Islet precursor cell (in vitro differentiated cells): Measurements from ENCODE around the gene RABGEF1.

Source experiments
- DNase-seq: peaks from one replicate; pipeline ENCODE4 v3.0.0-alpha.2; 2018

Gene RABGEF1

GRCh38 chr7:66860767-66861166 is 120.2 kb downstream of the RABGEF1 start:
- no peak for DNase-seq
